IPS-11a (cell line): ENCODE measurements around the gene XYLB.

Experiments
- H3K4me3 ChIP-seq: one replicate; pipeline ENCODE4 v1.5.1; 2013; ENCODE audit warnings: low read depth, low read length, control low read depth

Gene XYLB

GRCh38 chr3:38453075-38453912 is 106.7 kb downstream of the XYLB start, which contains the start of gene ACVR2B:
Gene ACVR2B (plus strand): TSS chr3:38453890. CDS start chr3:38454323, 433 bp downstream.
- peak within 1 kb of the TSS; percentile 93 for H3K4me3 ChIP-seq

DNA sequence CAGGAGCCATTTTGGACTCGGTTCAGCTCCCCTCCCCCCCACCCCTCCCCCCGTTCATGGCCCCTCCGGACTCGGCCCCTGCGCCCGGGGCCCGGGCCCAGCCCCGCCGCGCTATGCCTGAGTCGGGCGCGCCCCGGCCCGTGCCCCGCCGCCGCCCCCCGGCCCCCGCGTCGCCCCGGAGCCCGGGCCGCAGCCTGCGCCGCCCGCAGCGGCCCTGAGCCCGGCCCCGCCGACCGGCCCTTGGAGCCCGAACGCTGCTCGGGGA is 107.3 kb downstream of the XYLB start:
- peak overlapping the region; percentile 93 for H3K4me3 ChIP-seq

GRCh38 chr3:38454178-38454883 is 107.7 kb downstream of the XYLB start:
- peak overlapping the region; percentile 93 for H3K4me3 ChIP-seq

- H3K4me3 ChIP-seq: peak overlapping the region; percentile 93
Observed at GRCh38 chr3:38454884-38455638, 108.5 kb downstream of the XYLB start.

DNA sequence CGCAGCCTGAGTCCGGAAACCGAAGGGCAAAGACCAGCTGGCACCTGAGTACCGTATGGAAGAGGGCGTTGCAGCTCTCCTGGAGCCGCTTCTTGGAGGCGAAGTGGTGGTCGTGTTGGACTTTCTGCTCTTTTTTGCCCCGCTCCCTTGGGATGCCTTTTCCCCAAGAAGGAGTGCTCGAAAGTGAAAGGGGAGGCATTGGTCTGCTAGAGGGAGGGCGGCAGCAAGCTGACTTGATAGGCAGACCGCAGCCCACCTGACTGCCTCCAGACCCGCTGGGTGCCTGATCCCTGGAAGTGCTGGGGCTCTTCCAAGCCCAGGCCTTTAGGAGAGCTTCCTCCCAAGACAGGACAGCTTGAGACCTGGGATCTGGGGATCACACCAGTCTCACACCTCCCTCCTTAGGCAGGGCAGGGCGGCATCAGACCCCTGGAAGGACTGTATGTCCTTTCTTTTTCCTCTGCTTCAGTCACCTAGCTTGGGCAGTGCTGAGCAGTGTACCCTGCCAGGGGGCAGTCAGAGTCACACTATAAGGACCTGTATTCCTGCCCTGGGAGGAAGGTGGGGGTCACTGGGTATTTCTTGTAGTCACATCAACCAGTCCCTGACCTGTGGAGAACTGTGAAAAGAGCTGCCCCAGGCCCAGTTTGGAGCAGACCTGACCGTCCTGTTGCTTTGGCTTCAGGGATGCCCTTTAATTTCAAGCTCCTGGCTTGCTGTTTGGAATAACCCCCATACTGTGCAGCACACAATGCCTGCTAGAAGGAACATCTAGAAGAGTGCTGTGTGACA is 109.2 kb downstream of the XYLB start:
- peak overlapping the region; percentile 45 for H3K4me3 ChIP-seq

GRCh38 chr3:38457111-38458003 is 110.8 kb downstream of the XYLB start:
- H3K4me3 ChIP-seq: no peak overlapping the region

DNA sequence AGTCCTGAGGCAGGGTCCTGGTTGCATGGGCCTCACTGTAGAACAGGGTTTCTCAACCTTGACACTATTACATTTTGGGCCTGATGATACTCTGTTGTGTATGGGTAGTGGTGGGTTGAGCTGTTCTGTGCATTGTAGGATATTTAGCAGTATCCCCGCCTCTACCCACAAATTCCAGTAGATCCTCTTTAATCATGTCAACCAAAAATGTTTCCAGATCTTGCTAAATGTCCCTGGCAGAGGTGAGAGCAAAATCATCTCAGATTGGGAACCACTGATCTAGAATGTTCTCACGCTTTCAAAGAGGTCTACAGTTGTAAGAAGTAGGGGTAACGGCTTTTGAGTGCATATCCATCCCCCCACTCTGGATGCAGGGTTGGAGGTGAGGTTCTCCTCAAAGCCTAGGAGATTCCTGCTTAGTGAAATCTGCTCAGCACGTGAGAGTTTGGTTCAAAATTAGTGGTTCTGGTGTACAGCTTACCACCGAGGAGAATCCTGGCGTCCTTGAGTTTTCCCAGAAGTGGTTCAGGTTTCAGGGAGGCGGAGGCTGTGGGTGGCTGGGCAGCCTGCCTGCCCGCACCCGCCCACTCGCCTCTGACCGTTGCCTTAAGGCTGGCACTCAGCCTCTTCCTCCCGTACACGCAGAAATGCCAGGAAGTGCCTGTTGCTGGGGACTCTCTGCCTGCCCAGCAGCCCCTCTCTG is 112.4 kb downstream of the XYLB start:
- no peak overlapping the region for H3K4me3 ChIP-seq

DNA sequence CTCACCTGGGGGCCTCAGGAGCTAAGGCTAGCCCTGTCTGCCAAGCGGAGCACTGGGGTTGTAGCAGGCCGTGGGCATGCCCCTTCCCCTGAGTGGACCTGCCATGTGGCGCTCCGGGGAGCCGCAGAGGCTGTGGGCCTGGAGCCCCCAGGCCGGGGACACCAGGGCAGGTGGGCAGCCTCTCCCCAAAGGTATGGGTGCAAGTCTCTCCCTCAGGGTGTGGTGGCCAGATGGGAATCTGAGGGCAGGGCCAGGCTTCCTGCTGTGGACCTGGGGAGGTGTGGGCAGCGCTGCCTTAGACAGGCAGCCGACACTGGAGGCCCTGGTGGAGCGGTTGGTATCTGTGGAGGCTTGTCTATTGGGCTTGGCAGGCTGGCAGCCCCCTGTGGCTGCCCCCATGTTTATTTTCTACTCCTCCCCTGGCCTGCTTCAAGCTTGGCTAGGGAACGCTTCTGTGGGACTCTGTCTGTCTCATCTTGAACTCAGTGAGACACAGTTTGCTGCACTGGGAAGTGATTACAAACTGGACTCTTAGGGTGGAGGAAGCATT is 113.0 kb downstream of the XYLB start:
- no peak overlapping the region for H3K4me3 ChIP-seq

GRCh38 chr3:38460377-38461270 is 114.0 kb downstream of the XYLB start:
- no peak overlapping the region for H3K4me3 ChIP-seq
